ENCODE measurements around the gene RAI14.

DNA sequence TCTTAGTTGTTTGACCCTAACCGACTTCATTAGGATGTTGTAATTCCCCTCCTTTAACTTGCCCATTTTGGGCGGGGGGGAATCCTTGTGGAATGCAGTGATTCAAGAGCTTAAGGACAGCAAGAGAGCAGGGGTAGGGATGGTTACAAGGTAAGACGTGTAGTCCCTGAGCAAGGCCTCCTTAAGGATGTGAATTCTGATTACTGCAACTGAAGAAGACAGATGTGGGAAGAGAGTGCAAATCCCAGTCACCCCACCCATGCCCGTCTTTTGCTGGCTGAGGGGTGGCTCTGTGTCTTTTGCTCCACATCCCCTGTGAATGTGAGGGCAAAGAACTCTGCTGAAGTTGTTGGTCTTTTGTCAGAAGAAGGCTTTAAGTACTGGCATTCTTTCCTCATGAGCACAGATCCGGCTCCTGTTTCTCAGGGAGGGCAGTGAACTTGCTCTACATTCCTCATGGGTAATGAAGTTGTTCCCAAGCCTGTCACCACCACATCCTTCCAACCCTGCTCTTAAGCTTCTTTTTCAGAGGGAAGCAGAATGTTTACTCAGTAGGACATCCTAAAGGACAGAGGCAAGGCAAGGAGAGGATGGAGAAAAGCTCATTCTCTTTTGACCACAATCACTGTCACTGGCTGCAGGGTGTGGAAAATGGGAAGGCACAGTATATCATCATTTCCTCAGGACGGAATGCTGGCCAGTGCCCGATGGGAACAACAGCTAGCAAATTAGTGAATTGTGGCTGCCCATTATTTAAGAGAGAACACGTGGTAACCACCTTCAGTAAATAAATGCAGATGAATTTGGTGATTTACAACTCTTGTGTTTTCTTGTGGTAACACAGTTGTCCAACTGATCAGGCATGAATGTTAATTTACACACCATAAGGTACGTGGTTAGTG lies 61.5 kb downstream of the RAI14 start:
- TF ChIP-seq CTCF (IDR thresholded peaks at IDR 0.05) = no peak
- TF ChIP-seq POLR2A (IDR thresholded peaks at IDR 0.05) = no peak

Measured in heart left ventricle (tissue), 13 donors.